Stimulated activated CD4-positive, alpha-beta T cell treated with anti-CD3 and anti-CD28 coated beads, Interleukin-1b, Interleukin-23, amount 100 ng/mL, for 48 hours (primary cell): ENCODE data around the gene NFIA.
"Not testable (repeated sequence)": the region's sequence is repeated elsewhere in the genome, so short reads cannot be mapped to it uniquely, and the experiment has no call there.

Experiments used
- DNase-seq: peaks from one replicate; pipeline ENCODE4 v3.0.0-alpha.2; 2020

Gene NFIA

DNA sequence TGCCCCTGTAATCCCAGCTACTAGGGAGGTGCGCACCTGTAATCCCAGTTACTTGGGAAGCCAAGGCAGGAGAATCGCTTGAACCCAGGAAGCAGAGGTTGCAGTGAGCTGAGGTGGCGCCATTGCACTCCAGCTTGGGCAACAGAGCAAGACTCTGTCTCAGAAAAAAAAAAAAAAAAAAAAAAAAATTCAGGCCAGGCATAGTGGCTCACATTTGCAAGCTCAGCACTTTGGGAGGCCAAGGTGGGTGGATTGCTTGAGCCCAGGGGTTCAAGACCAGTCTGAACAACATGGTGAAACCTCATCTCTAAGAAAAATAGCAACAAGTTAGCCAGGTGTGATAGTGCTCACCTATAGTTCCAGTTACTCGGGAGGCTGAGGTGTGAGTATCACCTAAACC lies 20.8 kb upstream of the NFIA start:
- DNase-seq = not testable (repeated sequence)

DNA sequence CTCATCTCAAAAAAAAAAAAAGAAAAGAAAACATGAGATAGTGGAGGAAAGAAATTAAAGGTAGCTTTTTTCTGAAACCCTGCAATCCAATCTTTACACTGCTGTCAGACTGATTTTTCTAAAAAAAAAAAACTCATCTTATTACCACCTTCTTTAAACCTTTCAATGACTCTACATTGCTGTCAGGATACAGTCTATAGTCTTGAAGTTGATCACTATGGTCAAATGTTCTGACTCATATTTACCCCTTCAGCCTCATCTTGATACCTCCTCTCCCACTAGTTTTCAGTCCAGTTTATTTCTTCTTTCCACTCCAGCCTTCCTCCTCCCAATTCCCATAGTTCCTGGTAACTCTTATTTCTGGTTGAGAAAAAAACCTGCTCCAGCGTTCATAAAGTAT lies 17.7 kb upstream of the NFIA start:
- DNase-seq = no peak

- DNase-seq = no peak
These were observed 14.8 kb upstream of the NFIA start for GRCh38 chr1:61067446-61068019.

DNA sequence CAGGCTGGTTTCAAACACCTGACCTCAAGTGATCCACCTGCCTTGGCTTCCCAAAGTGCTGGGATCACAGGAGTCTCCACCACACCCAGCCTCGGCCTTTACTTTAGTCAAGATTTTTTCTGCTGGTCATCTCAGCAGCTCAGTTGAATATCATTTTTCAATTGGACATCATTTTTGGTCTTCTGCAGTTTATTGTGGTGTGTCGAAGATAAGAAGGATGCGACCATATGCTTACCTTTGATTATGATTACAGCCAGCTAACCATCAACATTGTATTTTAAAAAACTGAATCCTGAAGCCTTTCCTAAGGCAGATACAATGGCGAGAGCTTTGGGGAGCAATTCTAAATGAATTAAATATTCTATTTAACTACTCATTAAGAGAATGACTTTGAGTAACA lies 12.3 kb upstream of the NFIA start:
- no peak for DNase-seq

DNA sequence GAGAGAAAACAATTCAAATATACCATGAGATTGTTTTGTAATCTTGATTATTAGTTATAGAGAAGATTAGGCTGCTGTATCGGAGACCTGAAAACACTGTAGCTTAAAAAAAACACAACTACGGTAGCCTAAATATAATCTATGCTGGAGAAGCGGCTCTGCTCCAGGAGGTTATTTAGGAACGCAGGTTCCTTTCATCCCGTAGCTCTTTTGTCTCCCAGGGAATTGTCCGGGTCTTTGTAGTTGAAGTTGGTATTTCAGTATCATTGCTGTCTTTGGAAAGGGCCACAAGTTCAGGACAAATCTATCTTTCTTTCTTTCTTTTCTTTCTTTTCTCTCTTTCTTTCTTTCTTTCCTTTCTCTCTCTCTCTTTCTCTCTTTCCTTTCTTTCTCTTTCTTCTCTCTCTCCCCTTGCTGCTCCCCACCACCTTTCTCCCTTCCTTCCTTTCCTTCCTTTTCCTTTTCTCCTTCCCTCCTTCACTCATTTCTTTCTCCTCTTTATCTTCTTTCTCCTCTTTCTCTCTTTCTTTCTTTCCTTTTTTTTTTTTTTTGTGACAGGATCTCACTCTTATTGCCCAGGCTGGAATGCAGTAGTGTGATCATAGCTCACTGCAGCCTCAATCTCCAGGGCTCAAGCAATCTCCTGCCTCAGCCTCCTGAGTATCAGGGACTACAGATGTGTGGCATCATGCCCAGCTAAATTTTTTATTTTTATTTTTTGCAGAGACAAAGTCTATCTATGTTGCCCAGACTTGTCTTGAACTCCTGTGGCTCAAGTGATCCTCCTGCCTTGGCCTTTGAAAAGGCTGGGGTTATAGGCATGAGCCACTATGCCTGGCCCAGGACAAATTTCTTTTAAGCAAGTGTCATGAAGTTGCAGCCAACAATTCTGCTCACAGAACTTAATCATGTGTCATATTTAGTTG lies 10.9 kb upstream of the NFIA start:
- no peak for DNase-seq

DNA sequence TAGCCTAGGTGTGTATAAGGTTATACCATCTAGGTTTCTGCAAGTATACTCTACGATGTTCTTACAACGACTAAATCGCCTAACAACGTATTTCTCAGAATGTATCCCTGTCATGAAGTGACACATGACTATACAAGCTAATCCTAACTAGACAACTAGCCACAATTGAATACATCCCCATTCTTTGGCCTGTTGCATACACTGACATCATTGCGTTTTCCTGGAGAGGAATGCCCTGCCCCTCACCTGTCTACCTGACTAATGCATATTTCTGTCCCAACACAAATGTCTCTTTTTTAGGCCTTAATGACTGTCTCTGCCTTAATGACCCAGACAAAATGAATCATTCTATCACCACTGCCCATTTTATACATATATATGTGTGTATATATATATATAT lies 8.5 kb upstream of the NFIA start:
- no peak for DNase-seq

GRCh38 chr1:61075833-61076232 lies 6.5 kb upstream of the NFIA start:
- DNase-seq = not testable (repeated sequence)

DNA sequence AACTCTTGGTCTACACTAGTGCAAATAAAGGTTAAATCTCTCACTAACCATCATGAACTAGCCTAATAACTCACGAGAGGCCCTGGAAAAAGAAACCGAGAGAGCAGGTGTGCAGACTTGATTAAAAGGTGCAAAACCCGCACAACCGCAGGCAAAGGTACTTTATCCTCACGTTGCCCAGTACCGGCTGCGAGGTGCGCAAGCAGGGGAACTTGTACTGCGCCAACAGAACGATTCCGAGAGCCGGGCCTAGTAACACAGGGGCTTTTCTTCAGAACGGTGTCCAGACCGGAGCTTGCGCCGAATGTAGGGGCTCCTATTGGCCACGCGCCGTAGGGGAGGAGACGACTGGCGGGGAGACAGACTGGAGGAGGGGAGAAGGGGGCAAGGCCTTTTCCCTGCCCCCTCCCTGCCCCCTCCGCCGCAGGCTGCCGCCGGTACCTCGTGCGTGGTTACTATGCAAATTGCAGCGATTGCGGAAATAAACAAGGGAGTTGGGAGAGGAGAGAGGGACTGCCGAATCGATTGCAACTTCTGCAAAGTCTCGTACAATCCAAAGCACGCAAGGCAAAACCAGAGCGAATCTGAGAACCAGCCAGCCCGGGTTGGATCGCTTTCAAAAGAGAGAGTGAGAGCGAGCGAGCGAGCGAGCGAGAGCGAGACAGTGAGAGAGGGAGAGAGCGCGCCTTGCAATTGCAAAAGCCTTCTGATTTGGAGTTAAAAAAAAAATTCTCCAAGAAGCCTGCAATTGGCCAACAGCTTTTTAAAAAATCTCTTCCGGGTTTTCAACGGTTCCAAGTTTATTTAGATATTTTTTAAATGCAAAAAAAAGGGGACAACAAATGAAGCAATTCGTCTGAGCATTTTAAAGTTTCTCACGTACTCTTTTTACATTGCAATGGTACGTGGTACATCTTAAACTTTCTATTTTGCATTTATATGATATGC lies 5.4 kb upstream of the NFIA start:
- DNase-seq = peak; percentile 75

DNA sequence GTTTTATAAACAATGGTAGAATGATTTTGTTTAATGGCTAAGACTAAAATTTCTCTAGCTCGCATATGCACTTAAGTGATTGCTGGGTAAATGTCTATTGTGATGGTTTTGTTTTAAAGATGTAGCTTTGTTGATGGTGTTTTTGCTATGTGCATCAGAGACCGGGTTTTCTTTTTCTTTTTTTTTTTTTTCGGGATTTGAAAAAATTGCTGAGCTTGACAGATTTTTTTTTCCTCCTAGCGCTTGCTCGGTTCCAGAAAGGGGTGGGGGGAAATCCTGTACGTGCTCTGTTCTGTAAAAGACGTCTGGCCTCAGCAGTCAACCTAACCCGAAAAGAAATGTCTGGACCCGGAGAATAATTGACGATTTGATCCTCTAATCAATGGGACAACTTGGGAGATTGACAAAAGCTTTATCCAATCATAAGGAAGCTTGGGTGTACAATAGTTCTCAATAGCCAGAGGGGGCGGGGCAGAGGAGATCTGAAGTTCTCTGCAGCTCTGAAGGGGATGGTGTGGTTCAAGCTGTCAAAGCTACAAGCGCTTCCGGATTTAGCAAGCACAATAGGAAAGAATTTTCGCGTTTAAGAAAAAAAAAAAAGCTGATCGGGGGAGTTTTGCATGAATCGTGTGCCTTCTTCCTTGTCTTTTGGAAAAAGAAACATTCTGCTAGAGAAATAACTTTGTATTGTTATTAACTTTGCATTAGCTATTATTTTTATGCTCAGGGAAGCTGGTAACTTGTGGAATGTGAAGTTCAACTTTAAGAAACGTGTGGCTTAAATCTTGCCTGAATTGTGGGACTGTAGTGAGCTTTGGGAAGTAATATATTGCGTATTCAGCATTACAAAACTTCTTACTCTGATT lies 4.5 kb upstream of the NFIA start:
- peak; percentile 91 for DNase-seq

DNA sequence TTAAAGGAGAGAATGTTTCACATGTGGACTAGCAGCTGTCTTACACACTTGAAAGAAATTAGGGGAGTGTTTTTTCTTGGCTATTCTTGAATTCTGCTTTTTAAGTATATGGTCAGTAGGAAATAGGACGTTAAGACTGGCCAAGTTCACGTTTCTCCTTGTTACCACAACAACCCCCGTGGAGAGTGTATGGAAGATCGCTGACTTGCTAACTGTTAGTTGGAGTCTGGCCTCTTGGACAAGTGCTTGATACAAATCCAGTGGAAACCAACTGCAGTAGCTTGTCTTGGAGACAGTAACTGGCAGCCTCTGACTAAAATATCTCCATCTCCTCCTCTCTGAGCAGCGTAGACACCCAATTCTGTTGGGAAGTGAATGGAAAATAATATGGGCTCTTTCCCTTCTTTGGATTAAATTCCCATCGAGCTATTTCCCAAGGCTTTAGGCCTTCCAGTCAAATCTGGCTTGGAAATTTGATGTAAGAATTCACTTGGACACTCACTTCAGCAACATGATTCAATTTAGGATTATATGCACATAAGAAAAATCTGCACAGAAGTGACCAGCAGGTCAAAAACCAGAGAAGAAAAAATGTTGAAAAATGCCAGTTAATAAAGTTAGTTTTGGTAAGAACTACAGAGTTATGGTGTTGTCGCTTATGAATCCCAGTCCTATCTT lies 3.6 kb upstream of the NFIA start:
- DNase-seq = no peak

DNA sequence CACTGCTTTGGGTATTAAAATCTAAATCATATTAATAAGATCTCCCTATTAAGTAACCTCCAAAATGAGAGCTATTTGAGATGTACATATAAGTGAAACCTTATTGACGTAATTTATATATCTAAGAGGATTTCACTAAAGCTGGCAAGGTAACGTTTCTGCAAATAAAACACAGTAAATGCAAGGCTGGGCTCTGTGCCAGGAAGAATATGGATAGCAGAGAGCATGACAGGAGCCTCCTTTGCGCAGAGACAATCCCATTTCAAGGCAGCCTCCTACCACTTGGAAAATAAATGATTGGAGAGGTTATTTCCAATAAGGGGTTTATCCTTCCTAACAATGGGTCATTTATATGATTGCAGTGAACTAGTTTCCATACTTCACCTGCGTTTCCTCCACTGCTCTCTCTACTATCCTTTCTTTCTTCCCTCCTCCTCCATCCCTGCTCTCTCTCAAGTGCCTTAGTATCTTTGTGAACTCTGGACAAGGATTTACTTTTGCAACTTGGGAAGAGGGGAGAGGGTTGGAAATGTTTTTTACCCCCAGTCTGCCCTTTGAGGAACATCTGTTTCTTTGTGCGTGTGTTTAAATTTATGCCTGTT lies 3.0 kb upstream of the NFIA start:
- DNase-seq = no peak

GRCh38 chr1:61079898-61080336 lies 2.4 kb upstream of the NFIA start:
- no peak for DNase-seq

DNA sequence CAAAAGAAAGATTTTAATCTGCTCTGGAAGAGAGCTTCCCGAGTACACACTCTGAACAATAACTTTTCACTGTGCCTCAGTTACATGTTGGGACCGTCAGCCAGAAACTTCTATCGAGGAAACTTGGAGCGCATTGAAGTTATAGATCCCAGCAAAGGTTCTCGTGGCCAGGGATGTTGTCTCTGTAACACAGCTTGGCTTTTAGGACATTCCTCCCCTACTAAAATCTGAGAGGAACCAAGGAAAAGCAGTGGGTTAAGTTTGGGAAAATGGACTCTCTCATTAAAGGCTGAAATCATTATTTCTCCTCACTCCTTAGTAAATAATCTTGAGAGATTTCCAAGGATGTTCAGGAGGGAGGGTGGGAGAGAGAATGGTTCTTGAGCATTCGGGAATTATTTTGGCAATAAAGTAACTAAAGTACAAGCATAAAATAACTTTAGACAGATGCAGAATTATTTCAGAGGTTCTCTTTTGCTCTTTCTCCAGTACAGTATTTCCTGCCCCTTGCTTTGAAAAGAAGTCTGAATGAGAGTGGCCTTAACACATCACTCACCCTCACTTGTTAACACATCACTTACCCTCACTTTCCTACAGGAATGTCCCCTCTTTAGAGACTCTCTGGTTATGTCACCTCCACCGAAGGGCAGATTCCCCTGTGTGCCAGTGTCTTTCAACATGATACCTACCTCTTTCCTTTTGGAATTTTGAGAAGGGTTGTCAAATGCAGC lies 1.8 kb upstream of the NFIA start:
- no peak for DNase-seq

DNA sequence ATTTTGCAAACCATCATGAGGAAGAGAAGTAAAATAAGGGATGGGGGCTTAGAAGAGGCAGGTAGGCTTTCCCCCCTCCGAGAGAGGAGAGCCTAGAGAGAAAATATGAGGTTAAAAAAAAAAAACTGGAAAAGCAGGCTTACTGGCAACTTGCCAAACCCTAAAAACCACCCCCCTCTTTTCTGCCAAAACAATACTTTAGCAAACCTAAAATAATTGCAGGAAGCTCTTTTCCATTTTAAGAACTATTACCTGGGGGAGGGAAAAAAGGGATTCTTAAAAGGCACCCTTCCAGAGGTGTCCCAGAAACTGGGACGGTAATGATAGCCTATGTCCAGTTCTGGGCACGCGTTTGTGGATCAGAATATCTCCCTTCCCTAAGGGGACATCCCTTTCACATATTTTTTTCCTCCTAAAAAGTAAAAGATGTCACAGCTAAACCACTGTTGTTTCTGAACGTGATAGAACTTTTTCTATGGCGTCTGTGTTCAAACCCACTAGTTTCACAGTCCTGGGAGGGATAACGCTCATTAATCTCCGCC lies 1.1 kb upstream of the NFIA start:
- no peak for DNase-seq

- DNase-seq = peak; percentile 52
These were observed 563 bp upstream of the NFIA start for GRCh38 chr1:61081686-61082310.

DNA sequence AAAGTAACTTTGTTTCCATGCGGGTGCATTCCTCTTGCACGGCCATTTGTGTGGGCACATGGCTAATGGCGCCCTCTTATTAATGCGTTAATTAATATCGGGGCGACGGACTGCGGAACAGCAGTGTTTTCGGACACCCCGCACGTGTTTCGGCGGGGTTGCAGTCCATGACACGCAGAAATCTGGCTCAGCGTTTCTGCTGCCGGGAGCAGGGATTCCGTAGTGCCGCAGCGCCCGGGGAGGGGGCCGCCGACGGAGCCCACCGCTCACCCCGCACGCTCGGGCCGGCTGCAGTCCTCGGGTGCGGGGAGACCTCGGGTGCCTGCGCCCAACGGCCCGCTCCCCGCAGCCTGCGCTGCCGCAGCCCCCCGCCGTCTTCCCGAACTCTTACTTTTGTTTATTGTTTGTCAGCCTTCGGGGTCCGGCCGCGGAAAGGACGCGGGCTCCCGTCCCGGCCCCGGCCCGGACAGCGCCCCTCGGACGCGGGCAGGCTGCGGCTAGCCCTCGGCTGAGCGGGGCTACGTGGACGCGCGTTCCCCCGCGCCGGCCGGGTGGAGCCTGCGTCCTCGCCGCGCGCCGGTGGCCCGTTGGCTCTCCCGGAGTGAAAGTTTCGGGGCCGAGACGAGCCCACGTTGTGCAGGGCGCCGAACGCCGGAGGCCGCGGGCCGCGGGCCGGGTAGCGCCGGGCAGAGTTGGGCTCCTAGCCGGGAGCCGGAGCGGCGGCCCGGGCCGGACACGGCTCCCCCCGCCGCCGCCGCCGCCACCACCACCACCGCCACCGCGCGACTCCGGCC lies 849 bp downstream of the NFIA start:
- peak; percentile 7 for DNase-seq

- DNase-seq = no peak
These were observed 1.6 kb downstream of the NFIA start for GRCh38 chr1:61083807-61084440.

DNA sequence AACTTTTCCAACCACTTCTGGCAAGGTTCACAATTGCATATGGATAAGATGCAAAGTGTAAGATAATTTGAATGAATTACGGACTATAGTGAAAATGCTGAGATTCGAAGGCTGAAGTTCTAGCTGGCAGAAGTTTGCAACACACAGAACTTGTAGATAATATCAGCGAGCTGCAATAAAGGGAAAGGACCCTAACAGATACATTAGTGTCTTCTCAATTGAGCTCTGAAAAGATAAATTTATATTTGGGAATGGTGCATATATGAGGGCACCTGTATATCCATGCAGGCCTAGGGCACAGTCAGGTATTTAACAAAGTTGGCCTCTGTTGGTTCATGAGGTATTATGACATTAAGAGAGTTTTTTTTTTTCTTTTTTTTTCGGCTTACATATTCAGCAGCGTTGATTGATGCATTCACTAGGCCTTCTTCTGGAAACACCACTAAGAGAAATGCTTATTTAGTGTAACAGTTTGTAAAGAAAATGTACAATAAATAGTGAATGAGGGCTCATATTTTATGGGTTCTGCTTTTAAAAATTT lies 2.2 kb downstream of the NFIA start:
- no peak for DNase-seq
